Activated CD4-positive, alpha-beta T cell treated with anti-CD3 and anti-CD28 coated beads, Interleukin-2, amount 50 U/mL, for 48 hours (primary cell): ENCODE data around the gene MYT1.
"Not testable (repeated sequence)": the region's sequence is repeated elsewhere in the genome, so short reads cannot be mapped to it uniquely, and the experiment has no call there.

Experiments used
- DNase-seq, 2 experiments: peaks; one replicate each; pipeline ENCODE4 v3.0.0-alpha.2; 2020

Gene MYT1

GRCh38 chr20:64220891-64221527, 56.8 kb downstream of the MYT1 start:
- no peak for DNase-seq

- no peak for DNase-seq
These were observed 58.1 kb downstream of the MYT1 start for GRCh38 chr20:64222291-64222735.

- DNase-seq = no peak
These were observed 58.7 kb downstream of the MYT1 start for GRCh38 chr20:64222851-64223525.

GRCh38 chr20:64223526-64224067, 59.3 kb downstream of the MYT1 start:
- DNase-seq = no peak

DNA sequence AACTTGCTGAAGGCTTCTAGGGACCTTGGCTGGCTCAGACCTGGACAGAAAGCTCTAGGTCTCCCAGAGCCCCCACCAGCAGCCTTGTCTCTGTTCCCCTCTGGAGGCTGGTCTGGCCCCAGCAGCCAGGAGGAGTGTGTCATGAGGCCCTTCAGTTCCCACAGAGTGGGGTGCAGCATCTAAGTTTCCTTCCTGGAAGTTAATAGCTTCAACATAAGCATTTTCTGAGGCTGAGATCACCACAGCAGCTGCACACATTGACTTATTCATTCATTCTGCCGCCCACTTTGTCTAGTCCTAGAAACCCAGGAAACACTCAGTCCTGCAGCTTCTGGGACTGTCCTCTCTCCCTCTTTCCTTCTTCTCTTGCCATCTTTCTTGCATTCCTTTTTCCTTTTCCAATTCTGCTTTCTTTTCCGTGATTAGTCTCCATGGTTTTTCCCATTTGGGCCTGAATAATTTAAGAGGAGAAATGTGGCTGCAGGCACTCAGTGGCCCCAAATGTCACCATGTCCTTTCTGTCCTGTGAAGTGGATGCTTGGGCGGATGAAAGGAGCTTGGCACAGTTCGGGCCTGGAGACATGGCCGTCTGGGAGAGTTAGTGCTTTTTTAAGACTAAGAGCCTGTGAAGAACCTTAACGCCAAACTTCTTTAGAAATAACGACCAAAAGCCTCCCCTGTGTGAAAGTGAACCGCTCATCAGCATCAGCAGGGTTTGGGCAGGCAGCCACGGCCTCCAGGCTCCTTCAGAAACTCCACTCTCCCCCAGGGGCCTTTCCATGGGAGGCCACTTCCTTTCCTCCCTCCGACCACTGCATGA, 60.3 kb downstream of the MYT1 start:
- peak in 1 of 2 experiments; percentile 16 for DNase-seq

- no peak for DNase-seq
These were observed 60.9 kb downstream of the MYT1 start for GRCh38 chr20:64225171-64225595.

DNA sequence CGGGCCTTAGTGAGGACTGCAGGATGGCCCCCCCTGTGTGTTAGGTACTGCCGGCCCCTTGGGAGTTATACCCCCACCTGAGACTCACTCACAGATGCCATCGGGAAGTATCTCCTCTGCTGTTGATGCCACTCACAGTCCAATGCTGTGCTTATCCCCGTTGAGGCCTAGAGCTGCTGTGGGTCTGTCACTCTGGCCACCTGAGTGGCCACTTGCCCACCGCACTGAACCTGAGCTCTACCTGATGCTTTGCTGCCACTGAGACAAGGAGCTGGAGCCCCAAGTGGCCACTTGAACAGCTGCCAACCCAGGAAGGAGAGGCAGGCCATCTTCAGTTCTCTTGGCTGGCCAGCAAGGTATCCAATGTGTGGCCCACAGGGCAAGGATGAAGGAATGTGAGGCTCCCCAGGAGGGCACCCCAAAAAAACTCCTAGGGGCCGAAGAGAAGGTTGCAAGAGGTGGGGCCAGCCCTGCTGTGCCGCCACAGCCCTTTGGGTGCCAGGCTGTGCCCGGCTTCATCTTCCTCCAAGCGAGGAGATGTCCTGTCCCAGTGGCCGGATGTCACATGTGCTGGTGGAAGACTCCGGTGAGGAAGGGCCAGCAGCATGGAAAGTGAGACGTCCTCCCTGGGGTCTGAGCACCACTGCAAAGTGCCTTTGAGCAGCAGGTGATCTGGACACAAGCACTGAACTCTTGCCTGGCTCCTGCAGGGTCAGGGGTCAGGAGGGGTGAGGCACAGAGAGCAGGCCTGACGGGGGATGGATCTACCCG, 61.8 kb downstream of the MYT1 start:
- DNase-seq = no peak

GRCh38 chr20:64226686-64227580, 62.7 kb downstream of the MYT1 start:
- no peak for DNase-seq

GRCh38 chr20:64228086-64228653, 63.9 kb downstream of the MYT1 start:
- DNase-seq = no peak

DNA sequence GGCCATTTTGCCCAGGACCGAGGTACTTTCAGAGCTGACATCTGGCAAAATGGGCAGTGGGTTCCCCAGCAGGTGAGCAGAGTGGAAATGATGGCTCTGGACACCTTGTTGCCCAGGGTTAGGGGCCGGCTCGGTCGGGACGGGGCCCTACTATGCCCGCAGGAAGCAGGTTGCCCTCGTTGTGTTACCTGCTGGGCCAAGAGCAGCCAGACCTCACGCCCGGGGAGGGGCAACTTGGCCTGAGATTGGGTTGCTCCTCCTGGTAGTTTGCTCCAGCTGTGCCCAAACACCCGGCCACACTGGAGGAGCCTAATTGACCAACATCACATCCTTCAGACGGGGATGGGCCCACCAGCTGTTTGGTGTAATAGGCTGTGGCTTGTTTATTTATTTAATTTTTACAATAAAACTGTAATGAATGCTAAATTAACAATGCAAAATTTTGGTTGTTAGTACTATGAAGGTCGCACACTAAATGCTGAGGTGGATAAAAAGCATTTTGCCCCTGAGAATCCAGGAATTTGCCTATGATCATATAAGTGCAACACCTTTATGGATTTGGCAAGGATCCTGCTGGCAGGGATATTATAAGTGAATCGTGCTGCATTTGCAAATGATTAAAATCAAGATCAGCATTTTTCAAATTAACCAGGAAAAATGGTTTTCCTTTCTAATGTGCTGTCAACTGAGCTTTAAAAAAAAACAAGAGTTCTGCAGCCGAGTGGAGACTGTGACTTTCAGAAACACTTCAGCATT, 64.7 kb downstream of the MYT1 start:
- DNase-seq = no peak

DNA sequence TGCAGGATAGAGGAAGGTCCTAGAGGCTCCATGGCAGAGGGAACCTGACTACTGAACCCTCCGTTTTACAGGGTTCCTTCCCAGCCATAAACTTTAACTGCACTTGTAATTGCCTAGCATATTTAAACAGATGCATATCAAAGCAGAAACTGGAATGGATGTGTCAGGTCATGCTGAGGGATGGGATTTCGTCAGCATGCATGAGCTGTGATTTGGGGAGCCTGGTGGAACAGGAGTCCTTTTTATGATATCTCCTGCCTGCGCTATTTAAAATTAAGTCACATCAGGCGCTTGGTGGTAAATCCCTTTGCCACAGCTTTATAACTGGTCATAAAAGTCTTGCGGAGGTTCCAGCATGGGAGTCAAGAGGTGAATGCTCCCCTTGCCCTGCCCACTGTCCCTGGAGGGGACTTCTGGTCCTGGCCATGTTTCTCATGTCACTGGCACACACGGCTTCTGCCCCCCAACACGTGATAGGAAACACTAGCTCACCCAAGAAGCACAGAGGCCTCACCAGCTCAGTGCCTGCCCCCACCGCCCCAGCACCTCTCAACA, 65.3 kb downstream of the MYT1 start:
- no peak for DNase-seq

DNA sequence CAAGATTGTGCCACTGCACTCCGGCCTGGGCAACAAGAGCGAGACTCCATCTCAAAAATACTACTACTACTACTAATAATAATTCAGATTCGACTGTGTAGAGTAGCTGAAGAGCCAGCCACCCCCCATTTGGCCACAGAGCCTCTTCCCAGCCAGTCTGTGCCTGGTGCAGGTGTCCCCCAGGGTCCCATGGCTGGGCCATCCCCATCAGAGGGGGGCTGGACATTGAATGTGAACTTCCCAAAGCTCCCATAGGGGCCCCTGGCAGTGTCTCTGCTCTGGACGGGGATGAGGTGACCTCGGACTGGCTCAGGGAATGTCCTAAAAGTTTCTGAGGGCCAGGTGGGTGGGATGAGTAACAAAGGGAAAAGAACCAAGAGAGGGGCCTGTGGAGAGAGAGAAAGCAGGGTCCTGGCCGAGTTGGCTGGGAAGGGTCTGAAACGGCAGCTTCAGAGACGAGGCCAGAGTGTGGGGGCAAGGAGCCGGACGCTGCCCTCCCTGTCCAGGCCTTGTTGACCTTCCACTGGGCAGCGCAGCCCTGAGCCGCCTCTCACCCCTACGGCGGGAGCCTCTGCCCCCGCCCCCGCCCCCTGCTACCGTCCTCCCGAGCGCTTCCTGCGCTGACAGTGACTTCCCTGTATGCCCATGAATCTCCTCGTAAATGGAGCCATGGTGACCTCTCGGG, 66.4 kb downstream of the MYT1 start:
- DNase-seq = no peak

DNA sequence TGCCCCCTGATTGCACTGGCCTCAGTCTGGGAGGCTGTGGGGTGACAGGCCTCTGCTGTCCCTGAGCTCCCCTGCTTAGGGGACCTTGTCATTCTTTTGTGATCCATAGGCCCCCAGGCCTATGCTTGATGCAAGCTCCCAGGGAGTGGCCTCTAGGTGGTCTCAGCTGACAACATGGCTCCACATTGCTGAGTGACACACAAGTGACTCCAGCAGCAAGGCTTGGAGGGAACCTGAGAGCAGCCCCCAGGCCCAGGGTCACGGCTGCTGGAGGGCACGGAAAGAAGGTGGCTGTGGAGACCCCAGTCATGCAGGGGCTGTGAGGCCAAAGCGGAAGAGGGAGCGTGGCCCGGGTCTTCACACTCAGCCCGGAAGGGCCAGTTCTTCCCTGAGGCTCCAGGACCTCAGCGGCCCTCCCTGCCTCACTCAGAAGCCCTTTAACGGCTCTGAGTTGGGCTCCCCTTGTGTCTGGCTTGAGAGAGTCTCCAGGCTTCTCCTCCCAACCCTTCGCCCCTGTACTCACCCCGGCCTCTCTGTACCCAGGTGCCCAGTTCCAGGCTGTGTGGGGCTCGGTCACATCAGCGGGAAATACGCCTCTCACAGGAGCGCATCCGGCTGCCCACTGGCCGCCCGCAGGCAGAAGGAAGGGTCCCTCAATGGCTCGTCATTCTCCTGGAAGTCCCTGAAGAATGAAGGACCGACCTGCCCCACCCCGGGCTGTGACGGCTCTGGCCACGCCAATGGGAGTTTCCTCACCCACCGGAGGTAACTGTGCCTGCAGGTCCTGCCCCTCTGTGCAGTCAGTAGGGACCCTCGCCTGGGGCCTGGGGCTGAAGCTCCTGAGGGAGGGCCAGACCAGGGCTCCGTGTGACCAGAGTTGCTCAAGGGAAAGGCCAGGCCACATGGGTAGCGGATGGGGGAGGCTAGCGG, 67.6 kb downstream of the MYT1 start:
- DNase-seq = no peak

GRCh38 chr20:64232794-64233193, 68.5 kb downstream of the MYT1 start:
- DNase-seq = no peak

DNA sequence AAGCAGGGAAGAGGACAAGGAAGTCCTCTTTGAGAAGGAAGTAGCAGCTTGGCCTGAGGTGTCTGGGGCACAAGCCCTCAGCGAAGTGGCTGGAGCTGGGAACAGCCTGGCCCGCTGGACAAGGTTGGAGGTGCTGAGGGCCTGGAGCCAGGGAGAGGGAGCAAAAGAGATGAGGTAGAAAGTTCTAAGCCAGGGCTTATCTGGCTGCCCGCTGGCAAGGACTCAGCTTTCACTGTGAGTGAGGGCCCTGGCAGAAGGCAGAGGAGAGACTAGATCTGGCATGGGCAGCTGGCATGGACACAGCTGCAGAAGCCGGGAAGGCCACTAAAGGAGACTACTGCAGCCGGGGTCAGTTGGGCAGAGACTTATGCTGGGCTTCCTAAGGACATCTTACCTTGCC, 69.5 kb downstream of the MYT1 start:
- DNase-seq = no peak

DNA sequence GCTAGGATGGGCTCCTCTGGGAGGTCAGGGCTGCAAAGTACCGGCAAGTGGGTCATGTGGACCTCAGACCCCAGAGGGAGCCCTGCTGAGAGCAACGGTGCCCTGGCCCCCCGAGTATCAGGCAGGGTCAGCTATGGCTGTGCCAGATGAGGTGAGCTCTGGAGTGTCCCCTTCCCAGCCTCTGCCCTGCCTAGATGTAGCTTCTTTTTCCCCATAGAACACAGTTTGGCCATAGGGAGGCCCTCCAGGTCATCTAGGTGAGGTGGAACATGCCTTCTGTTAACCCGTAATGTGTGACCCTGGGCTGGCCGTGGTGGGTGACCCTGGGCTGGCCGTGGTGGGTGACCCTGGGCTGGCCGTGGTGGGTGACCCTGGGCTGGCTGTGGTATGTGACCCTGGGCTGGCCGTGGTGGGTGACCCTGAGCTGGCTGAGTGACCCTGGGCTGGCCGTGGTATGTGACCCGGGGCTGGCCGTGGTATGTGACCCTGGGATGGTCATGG, 70.1 kb downstream of the MYT1 start:
- DNase-seq = no peak

GRCh38 chr20:64234921-64235565, 70.8 kb downstream of the MYT1 start:
- DNase-seq = not testable (repeated sequence)
